GM23248 (cell line): ENCODE data around the gene ADAMTSL4. TPM values are rescaled to one million over a fixed set of nuclear protein-coding genes. Genes with fewer than 3 reads are reported as not detected.

Experiments used
- DNase-seq: peaks from one replicate; pipeline ENCODE4 v3.0.0-alpha.2; 2015
- H2AFZ ChIP-seq: fragments of 200-600 bp; sonication (generic); 2 replicates; pipeline ENCODE4 v1.6.1; 2016; ENCODE audit warnings: antibody characterized with exemption
- H3F3A ChIP-seq: fragments of 200-600 bp; sonication (generic); 2 replicates; pipeline ENCODE4 v1.6.1; 2016; ENCODE audit warnings: mild to moderate bottlenecking, antibody characterized with exemption, mixed run types; ENCODE audit not compliant: insufficient read depth
- H3K27ac ChIP-seq: fragments of 200-600 bp; sonication (generic); 2 replicates; pipeline ENCODE4 v1.5.1; 2016; ENCODE audit warnings: mild to moderate bottlenecking
- H3K27me3 ChIP-seq: fragments of 200-600 bp; sonication (generic); replicated peaks from 2 replicates; pipeline ENCODE4 v1.6.1; 2016; ENCODE audit warnings: mild to moderate bottlenecking; ENCODE audit not compliant: insufficient read depth
- H3K36me3 ChIP-seq: fragments of 200-600 bp; sonication (generic); 2 replicates; pipeline ENCODE4 v1.6.1; 2016; ENCODE audit warnings: low read depth, mild to moderate bottlenecking
- H3K4me1 ChIP-seq: fragments of 200-600 bp; sonication (generic); 2 replicates; pipeline ENCODE4 v1.6.1; 2016; ENCODE audit warnings: mild to moderate bottlenecking; ENCODE audit not compliant: insufficient read depth
- H3K4me2 ChIP-seq: fragments of 200-600 bp; sonication (generic); one replicate; pipeline ENCODE4 v1.6.1; 2016; ENCODE audit warnings: mild to moderate bottlenecking; ENCODE audit not compliant: unreplicated experiment
- H3K4me3 ChIP-seq: fragments of 200-600 bp; sonication (generic); 2 replicates; pipeline ENCODE4 v1.5.1; 2016; ENCODE audit warnings: mild to moderate bottlenecking
- H3K79me2 ChIP-seq: fragments of 200-600 bp; sonication (generic); 2 replicates; pipeline ENCODE4 v1.6.1; 2016; ENCODE audit warnings: mild to moderate bottlenecking; ENCODE audit not compliant: insufficient read depth
- H3K9ac ChIP-seq: fragments of 200-600 bp; sonication (generic); 2 replicates; pipeline ENCODE4 v1.6.1; 2016; ENCODE audit warnings: mild to moderate bottlenecking
- H3K9me2 ChIP-seq: fragments of 200-600 bp; sonication (generic); 2 replicates; pipeline ENCODE4 v1.6.1; 2016; ENCODE audit warnings: mixed run types, mild to moderate bottlenecking, moderate library complexity; ENCODE audit not compliant: insufficient read depth
- H3K9me3 ChIP-seq: fragments of 200-600 bp; sonication (generic); one replicate; pipeline ENCODE4 v1.6.1; 2017; ENCODE audit warnings: low read depth
- H4K20me1 ChIP-seq: fragments of 200-600 bp; sonication (generic); 2 replicates; pipeline ENCODE4 v1.6.0; 2016; ENCODE audit not compliant: insufficient read depth
- EZH2 ChIP-seq: fragments of 200-600 bp; sonication (generic); IDR thresholded peaks from 2 replicates; pipeline ENCODE4 v1.6.1; 2018; ENCODE audit warnings: antibody characterized with exemption, mild to moderate bottlenecking; ENCODE audit not compliant: insufficient read depth, poor library complexity, severe bottlenecking
- EZH2phosphoT487 ChIP-seq: fragments of 200-600 bp; sonication (generic); IDR thresholded peaks from 2 replicates; pipeline ENCODE4 v1.6.1; 2018; ENCODE audit warnings: antibody characterized with exemption, moderate library complexity, mild to moderate bottlenecking, low read depth; ENCODE audit not compliant: insufficient read depth
- WGBS, 2 experiments: methylation state at CpG; one replicate each; pipeline ENCODE4 v1.1.6; 2015 to 2017; ENCODE audit warnings: low lambda C conversion rate in 2 of 2, low coverage in 1 of 2; ENCODE audit errors: missing lambda C conversion rate in 2 of 2; 5-methylcytosine and 5-hydroxymethylcytosine counted together
- in situ Hi-C: fragments of 300-500 bp; cut with MboI; formaldehyde crosslinking; loops from 2 replicates; pipeline ENCODE4 v1.15.0; 2020
- polyA plus RNA-seq: library from polyadenylated mRNA; unstranded; fragments of >200 nt; fragmentation: Nextera tagmentation; extraction: Ambion mirVana; gene quantifications from 2 replicates; pipeline ENCODE4 v1.2.1, GENCODE V29; 2016
- total RNA-seq: library from RNA; depleted of rRNA; stranded (reverse); fragments of >200 nt; shearing (Covaris generic); gene quantifications from 2 replicates; pipeline ENCODE4 v1.2.3, GENCODE V29; 2014

ADAMTSL4 gene
- total and polyA plus RNA-seq, 2 experiments from 2014 or later, result 27.6 to 45.4 TPM

- Histone ChIP-seq H4K20me1 (no peaks in the 10 kb centered on the region), H3F3A (peaks cover 20% of the 10 kb centered on the region), H3K36me3 (0 out of 2 replicates have a peak, but pooled peaks cover 3% of the 10 kb centered on the region), H3K4me1 (peaks cover 29% of the 10 kb centered on the region), H3K9ac (peak overlapping the region; percentile 85), H3K27me3 (no peaks in the 10 kb centered on the region), H3K9me3 (no peaks in the 10 kb centered on the region), H3K4me2 (peak overlapping the region; percentile 63), H2AFZ (no peak overlapping the region), H3K4me3 (no peak overlapping the region), H3K9me2 (no peaks in the 10 kb centered on the region), H3K27ac (peak overlapping the region; percentile 86), H3K79me2 (0 out of 2 replicates have a peak, but pooled peaks cover 3% of the 10 kb centered on the region)
- in situ Hi-C loops, result no loop called here
- 56 to 64% methylated on average over 1 of the region's 1 CpG for WGBS, 2 experiments
- DNase-seq, result peak; percentile 30
- no peak for TF ChIP-seq EZH2phosphoT487
- no peak for TF ChIP-seq EZH2
These were observed 2.5 kb downstream of the ADAMTSL4 start for GRCh38 chr1:150551784-150552127.

- Histone ChIP-seq H3K79me2 (0 out of 2 replicates have a peak, but pooled peaks cover 3% of the 10 kb centered on the region), H3K27me3 (no peaks in the 10 kb centered on the region), H3K4me1 (peaks cover 29% of the 10 kb centered on the region), H3K9me3 (no peaks in the 10 kb centered on the region), H3K4me3 (peak overlapping the region; percentile 16; the same call in 1 of the 2 replicates), H4K20me1 (no peaks in the 10 kb centered on the region), H3K9me2 (no peaks in the 10 kb centered on the region), H3F3A (peaks cover 20% of the 10 kb centered on the region), H3K36me3 (0 out of 2 replicates have a peak, but pooled peaks cover 3% of the 10 kb centered on the region), H3K9ac (peak overlapping the region; percentile 85), H2AFZ (no peak overlapping the region), H3K27ac (peak overlapping the region; percentile 86), H3K4me2 (peak overlapping the region; percentile 63)
- DNase-seq, result peak; percentile 96
- TF ChIP-seq EZH2, result no peak
- no peak for TF ChIP-seq EZH2phosphoT487
- whole genome bisulfite sequencing, 2 experiments, result 25 to 28% methylated on average over 11 to 13 of the region's 13 CpGs
- in situ Hi-C loops, result no loop called here
These were observed 3.1 kb downstream of the ADAMTSL4 start for GRCh38 chr1:150552128-150552910.

GRCh38 chr1:150552911-150553289, 3.7 kb downstream of the ADAMTSL4 start:
- no peak overlapping the region for H2AFZ ChIP-seq
- peak overlapping the region; percentile 16; the same call in 1 of the 2 replicates for H3K4me3 ChIP-seq
- TF ChIP-seq EZH2 (no peak), EZH2phosphoT487 (no peak)
- no peak for DNase-seq
- H4K20me1 ChIP-seq, result no peaks in the 10 kb centered on the region
- peaks cover 20% of the 10 kb centered on the region for H3F3A ChIP-seq
- WGBS, 2 experiments, result 63 to 78% methylated on average over 7 to 12 of the region's 12 CpGs
- in situ Hi-C loops, result no loop called here
- peak overlapping the region; percentile 71 for H3K9ac ChIP-seq
- peaks cover 29% of the 10 kb centered on the region for H3K4me1 ChIP-seq
- peak overlapping the region; percentile 86 for H3K27ac ChIP-seq
- no peaks in the 10 kb centered on the region for H3K9me3 ChIP-seq
- no peaks in the 10 kb centered on the region for H3K9me2 ChIP-seq
- 0 out of 2 replicates have a peak, but pooled peaks cover 3% of the 10 kb centered on the region for H3K36me3 ChIP-seq
- H3K27me3 ChIP-seq, result no peaks in the 10 kb centered on the region
- H3K79me2 ChIP-seq, result 0 out of 2 replicates have a peak, but pooled peaks cover 3% of the 10 kb centered on the region
- peak overlapping the region; percentile 53 for H3K4me2 ChIP-seq

- Histone ChIP-seq H3K9me3 (no peaks in the 10 kb centered on the region), H4K20me1 (no peaks in the 10 kb centered on the region), H3K27ac (peak overlapping the region; percentile 86; the same call in 1 of the 2 replicates), H3K4me2 (no peak overlapping the region), H3K9me2 (no peaks in the 10 kb centered on the region), H3K36me3 (0 out of 2 replicates have a peak, but pooled peaks cover 3% of the 10 kb centered on the region), H3K9ac (peak overlapping the region; percentile 71; the same call in 1 of the 2 replicates), H2AFZ (no peak overlapping the region), H3K4me3 (no peak overlapping the region), H3K4me1 (peaks cover 29% of the 10 kb centered on the region), H3K27me3 (no peaks in the 10 kb centered on the region), H3K79me2 (0 out of 2 replicates have a peak, but pooled peaks cover 3% of the 10 kb centered on the region), H3F3A (peaks cover 20% of the 10 kb centered on the region)
- WGBS, 2 experiments, result 78 to 79% methylated on average over 18 to 23 of the region's 23 CpGs
- no peak for DNase-seq
- in situ Hi-C loops, result no loop called here
- TF ChIP-seq EZH2phosphoT487 (no peak), EZH2 (no peak)
These were observed 4.3 kb downstream of the ADAMTSL4 start for GRCh38 chr1:150553392-150554085.
